CD4-positive, alpha-beta T cell treated with Interleukin-15 for 4 hours (primary cell): ENCODE measurements around the gene PHB1.
A peak's percentile ranks its signal among the peaks of the same experiment; 100 is the strongest.
"Not testable (repeated sequence)": the region's sequence is repeated elsewhere in the genome, so short reads cannot be mapped to it uniquely, and the experiment has no call there.

ENCODE experiments used
- DNase-seq: peaks from one replicate; pipeline ENCODE4 v3.0.0-alpha.2; 2020; ENCODE audit warnings: low spot score

Gene PHB1

GRCh38 chr17:49439673-49440571, 25.2 kb upstream of the PHB1 start:
- DNase-seq = no peak

DNA sequence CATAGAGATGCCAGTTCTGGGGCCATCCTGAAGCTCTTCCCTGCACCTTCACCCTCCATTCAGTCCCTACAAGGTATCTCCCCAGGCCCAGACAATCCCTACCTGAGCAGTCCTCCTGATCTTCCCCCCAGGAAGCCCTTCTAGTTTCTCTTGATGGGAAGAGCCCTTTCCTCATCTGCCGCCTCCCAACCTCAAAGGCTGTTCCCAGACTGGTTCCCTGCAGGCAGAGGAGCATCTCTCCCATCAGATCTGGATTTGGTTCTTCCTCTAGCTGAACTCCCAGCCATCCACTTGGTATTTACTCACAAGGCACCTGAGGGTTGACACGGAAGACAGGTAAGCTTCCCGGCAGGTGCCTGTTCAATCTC, 24.6 kb upstream of the PHB1 start:
- no peak for DNase-seq

DNA sequence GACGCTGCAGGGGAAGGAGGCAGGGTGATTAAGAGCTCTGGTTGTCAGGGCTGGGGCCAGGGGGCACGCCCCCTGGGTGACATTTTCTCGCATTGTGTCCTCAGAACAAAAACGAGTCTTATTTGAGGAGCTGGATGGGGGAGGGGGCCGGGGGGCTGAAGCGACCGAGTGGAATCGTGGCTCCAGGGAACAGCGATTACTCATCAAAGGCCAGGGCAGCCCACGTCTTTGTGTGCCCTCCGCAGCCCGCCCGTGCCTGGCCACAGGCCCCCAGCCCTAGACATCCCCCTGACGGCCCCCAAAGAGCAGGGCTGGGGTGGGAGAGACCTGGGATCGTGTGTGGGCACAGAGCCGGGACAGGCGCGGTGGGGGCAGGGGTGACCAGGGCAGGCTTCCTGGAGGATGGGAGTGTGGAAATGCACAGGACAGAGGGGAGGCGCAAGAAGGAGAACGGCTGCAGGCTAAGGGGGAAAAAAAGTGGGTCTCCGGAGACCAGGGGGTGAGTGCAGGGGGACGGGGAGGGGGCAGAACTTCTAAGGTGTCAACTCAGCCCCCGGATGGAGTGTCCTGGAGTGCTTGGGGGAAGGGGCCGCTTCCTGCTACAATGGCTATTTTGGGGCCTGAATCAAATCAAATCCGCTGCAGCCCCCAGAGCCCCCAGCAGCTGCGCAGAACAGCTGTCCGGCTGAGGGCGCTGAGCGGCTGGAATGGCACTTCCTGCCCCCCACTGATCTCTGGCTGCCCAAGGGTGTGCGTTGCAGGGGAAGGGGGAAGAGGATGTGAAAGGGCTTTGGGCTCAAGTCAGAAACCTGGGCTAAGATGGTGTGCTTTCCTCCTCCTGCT, 24.0 kb upstream of the PHB1 start:
- no peak for DNase-seq

DNA sequence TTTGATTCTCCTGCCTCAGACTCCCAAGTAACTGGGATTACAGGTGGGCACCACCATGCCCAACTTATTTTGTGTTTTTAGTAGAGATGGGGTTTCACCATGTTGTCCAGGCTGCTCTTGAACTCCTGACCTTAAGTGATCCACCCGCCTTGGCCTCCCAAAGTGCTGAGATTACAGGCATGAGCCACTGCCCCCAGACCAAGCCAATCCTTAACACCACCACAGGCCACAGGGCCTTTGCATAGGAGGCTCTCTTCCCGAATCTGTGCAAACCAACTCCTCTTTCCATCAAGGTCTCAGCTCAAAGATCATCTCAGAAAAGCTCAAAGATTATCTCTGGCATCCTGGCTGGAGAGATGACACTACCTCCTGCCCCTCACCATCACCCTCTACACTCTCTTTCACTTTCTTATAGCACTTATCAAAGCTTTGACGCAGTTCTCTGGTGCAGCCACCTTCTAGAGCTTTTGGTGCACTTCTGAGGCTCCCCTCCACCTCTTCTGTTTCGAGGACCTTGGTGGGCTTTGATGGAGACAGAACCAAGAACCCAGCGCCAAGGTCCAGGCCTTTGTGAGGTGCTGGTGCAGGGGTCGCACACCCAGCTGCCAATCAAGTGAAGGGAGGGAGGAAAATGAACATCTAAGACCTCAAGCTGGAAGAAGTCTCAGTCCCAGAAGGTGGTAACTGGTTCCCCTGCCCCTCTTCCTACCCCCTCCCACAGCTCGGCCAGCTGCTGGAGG, 23.2 kb upstream of the PHB1 start:
- no peak for DNase-seq

- DNase-seq = no peak
These were observed 21.5 kb upstream of the PHB1 start for GRCh38 chr17:49436174-49436573.

GRCh38 chr17:49435671-49436029, 21.0 kb upstream of the PHB1 start:
- no peak for DNase-seq

DNA sequence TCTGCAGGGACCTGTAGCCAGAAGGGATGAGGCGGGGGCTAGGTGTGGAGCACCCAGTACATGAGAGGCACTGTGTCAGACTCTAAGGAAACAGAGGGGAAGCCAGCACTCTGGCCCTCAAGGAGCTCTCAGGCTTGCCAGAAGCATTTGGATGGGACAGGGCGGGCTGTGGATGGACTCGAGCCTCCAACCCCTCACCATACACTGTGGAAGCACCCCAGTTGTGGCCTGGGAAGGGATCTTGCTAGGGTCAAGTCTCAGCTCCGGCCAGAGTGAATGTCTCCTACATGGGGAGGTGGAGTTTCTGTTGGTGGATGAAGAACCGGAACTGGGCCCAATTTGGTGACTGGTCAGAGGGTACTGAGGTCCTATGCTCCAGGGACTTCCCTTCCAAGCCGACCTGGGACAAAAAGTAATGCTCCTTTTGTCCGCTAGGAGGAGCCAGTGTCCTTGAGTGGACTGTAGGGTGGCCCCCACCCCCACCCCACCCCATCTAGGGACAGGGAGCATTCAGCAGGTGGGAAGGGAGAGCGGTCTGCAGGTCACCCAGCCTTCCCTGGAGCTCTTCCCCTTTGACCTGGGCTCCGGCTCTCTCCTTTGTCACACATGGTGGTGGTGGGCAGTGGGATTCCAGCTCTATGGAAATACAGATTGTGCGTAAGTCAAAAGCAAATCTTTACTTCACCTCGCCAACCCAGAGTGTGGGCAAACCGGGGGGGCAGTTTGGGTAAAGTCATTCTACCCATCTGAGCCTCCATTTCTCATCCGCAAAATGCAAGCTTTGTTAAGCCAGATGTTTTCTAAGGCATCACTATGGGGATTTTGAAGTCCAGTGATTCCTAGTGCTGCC, 20.4 kb upstream of the PHB1 start:
- DNase-seq = peak; percentile 51

DNA sequence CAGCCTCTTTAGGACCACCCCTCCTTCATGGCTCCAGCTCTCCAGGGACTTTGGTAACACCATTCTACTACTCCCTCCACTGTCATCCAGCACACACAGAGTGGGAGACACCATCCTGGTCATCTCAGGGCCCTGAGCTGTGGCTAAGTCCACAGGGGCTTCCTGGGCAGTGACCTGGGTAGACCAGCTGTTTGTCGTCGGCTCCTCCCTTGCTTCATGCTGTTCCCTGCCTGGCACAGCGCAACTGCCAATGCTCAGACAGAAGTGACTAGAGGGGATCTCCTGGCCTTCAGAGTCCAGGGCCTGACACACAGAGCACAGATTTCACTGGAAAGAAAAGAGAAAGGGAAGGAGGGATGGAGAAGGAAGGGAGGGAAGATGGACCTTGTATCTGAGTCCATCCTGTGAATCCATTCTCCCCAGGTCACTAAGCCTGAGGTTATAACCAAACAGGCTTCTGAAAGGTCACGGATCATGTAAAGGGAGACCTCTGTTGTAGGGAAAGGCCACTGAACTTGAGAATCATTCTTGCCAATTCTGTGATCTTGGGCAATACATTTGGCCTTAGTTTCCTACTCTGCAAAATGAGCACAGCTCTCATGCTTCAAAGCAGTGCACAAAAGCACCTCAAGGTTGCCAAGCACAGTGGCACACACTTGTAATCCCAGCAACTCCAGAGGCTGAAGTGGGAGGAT, 18.5 kb upstream of the PHB1 start:
- no peak for DNase-seq

DNA sequence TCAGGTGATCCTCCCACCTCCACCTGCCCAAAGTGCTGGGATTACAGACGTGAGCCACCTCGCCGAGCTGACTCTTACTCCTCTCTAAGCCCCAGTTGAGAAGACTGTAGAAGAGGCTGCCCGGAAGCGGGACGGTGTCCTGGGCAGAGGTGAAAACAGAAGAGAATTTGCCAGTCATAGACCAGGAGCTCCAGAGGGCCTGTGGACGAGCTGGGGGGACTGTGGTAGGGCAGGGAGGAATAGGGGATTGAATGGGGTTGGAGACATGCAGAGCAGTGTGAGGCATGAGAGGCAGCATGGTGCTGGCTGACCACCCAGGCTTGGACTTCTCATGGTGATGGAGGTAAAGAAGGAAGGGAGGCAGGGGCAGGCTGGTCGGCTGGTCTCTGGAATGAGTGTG, 17.1 kb upstream of the PHB1 start:
- DNase-seq = no peak

DNA sequence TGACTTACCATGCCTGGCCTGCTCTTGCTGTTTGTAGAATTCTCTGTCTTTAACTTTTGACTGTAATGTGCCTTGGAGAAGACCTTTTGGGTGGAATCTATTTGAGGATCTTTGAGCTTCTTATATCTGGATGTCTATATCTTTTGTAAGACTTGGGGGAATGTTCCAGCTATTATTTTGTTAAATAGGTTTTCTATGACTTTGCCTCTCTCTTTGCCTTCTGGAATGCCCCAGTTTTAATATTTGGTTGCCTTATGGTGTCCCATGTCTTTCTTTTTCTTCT, 10.3 kb upstream of the PHB1 start:
- DNase-seq = no peak

DNA sequence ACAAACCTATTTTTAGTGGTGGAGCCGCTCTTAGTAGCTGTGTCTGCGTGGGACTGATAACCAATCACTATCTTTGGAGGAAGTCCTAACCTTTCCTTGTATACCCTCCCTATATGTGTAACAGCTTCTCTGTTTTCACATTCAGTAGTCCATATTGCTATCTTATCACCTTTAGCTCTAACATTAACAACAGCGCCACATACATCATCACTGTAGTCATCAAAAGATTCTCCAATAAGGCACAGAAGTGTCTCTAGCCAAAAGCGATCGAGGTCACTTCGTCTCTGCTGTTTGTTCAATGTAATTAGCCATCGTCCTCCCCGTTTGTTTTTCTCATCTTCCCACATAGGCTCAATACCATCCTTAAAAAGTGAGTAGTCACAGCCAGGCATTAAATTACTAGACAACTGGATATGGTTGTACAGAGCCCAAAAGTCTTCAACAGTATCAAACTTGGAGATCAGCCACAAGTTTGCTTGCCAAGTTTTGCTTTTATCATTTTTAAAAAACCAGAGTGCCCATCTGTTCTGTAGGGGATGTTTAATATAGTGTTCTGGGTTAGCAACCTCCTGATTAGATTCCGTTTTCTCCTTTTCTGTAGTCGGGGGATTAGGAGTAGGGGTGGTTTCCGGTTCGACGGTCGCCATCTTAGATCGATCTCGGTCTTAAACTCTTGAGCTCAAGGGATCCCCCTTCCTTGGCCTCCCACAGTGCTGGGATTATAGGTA, 9.8 kb upstream of the PHB1 start:
- not testable (repeated sequence) for DNase-seq

- no peak for DNase-seq
These were observed 8.0 kb upstream of the PHB1 start for GRCh38 chr17:49422714-49423113.

- DNase-seq = not testable (repeated sequence)
These were observed 5.1 kb upstream of the PHB1 start for GRCh38 chr17:49419761-49420160.

- not testable (repeated sequence) for DNase-seq
These were observed 4.4 kb upstream of the PHB1 start for GRCh38 chr17:49418754-49419740.

GRCh38 chr17:49414271-49414621, 436 bp downstream of the PHB1 start:
- no peak for DNase-seq

DNA sequence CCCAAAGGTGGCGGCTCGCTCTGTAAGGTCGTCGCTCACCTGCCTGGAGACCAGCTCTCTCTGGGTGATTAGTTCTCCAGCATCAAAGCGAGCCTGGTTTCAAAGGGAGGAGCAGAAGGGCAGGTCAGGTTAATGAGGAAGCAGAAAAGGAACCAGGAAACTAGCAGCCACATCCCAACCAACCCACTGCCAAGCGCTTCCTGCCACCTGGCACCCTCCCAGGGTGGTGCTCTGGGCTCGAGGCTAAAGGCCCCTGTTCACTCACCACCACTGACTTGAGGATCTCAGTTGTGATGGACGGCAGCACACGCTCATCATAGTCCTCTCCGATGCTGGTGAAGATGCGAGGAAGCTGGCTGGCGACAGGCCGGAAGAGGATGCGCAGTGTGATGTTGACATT, 5.6 kb downstream of the PHB1 start:
- no peak for DNase-seq

- DNase-seq = peak; percentile 82
These were observed 6.6 kb downstream of the PHB1 start for GRCh38 chr17:49407981-49408501.

DNA sequence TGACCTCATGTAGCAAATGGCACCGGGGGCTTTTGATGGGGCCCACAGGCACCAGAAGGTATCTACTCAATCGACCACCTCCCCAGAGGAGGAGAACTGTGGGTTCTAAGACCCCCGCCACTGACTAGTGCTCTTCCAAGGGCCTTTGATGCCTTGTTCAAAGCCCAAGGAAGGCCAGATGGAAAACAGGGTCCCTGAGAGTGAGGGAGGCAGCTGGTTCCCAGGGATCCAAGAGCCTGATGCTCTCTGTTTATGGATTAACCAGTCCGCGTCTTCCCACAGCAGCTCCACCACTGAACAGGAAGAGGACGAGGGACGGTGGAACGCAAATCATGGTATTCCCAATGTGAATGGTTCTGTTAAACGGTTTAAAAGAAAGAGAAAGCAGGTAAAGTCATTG, 7.6 kb downstream of the PHB1 start:
- DNase-seq = no peak

GRCh38 chr17:49406421-49407061, 8.1 kb downstream of the PHB1 start:
- DNase-seq = no peak
